ENCODE data around the gene UBC. TPM values are rescaled to one million over a fixed set of nuclear protein-coding genes. Genes with fewer than 3 reads are reported as not detected.
A peak's percentile ranks its signal among the peaks of the same experiment; 100 is the strongest.

UBC gene
- total and polyA plus RNA-seq, 2 of the 4 experiments (the other 2 are of a cell fraction), result 2,042 to 4,320 TPM

GRCh38 chr12:124928912-124929530 is 14.6 kb upstream of the UBC start:
- Histone ChIP-seq H3K4me1 (ENCODE audit: control insufficient read depth, insufficient read depth, low read length) (peaks cover 9% of the 10 kb centered on the region), H2AK9ac (replicated peaks; ENCODE audit: low read depth, low read length, poor library complexity) (peak overlapping the region; percentile 23), H3K27ac (ENCODE audit: insufficient read depth, low read length) (no peak overlapping the region), H3K27me3 (ENCODE audit: control insufficient read depth, insufficient read depth, low read length) (no peaks in the 10 kb centered on the region), H2BK120ac (ENCODE audit: low read depth, low read length) (peak overlapping the region; percentile 77), H3K4me3 (ENCODE audit: insufficient read depth, low read depth, low read length) (no peak overlapping the region), H2BK15ac (ENCODE audit: low read depth, low read length) (0 out of 3 replicates have a peak overlapping the region, but pooled peaks have one; percentile 32), H2AFZ (replicated peaks; ENCODE audit: low read length, poor library complexity) (peak overlapping the region; percentile 26), H2BK5ac (ENCODE audit: low read depth, low read length, poor library complexity, severe bottlenecking) (no peak overlapping the region), H2BK20ac (ENCODE audit: low read depth, low read length) (peak overlapping the region; percentile 55), H2AK5ac (ENCODE audit: low read depth, low read length) (peak overlapping the region; percentile 49), H3K23ac (ENCODE audit: low read depth, low read length) (no peak overlapping the region), H4K20me1 (ENCODE audit: insufficient read depth, low read length) (peaks cover 7% of the 10 kb centered on the region; the same call in 1 of the 2 replicates), H3K9me1 (ENCODE audit: insufficient read depth, low read length) (peaks cover 12% of the 10 kb centered on the region), H3K4me2 (ENCODE audit: low read depth, low read length) (no peak overlapping the region), H3K18ac (ENCODE audit: low read depth, low read length) (no peak overlapping the region), H3K56ac (ENCODE audit: extremely low read depth, insufficient read depth, low read length) (no peak overlapping the region), H4K8ac (ENCODE audit: low read depth in 2 of 2, low read length in 2 of 2) (no peak overlapping the region), H3K36me3 (ENCODE audit: control insufficient read depth, insufficient read depth, low read length) (no peaks in the 10 kb centered on the region), H4K5ac (ENCODE audit: low read depth, low read length) (no peak overlapping the region), H4K91ac (ENCODE audit: insufficient read depth, low read depth, low read length) (no peak overlapping the region; the same call in 1 of the 2 replicates), H3K9me3 (ENCODE audit: control insufficient read depth, insufficient read depth, low read length) (no peaks in the 10 kb centered on the region), H3K9ac (ENCODE audit: low read depth, low read length) (no peak overlapping the region), H3K4ac (ENCODE audit: low read depth, low read length) (peak overlapping the region; percentile 70), H3K79me1 (ENCODE audit: low read depth in 1 of 2, low read length in 2 of 2) (peaks cover 0 to 3% of the 10 kb centered on the region in 2 experiments; a peak in 1 of 4 replicates), H3K14ac (replicated peaks; ENCODE audit: low read depth, low read length) (0 out of 2 replicates have a peak overlapping the region, but pooled peaks have one; percentile 62)
- DNase-seq (no peak), ATAC-seq (ENCODE audit: low read depth) (no peak)
- in situ Hi-C loops (cut with MboI; ENCODE audit: low sequenced_read_pairs) (no loop called here), intact Hi-C loops (cut with micrococcal nuclease) (no loop called here), dilution Hi-C loops (cut with HindIII; ENCODE audit: low sequenced_read_pairs, unreplicated experiment) (no loop called here)
- TF ChIP-seq USF2 (IDR thresholded peaks at IDR 0.05; ENCODE audit: low read depth, low read length) (no peak), MAFK (IDR thresholded peaks at IDR 0.05; ENCODE audit: low read depth, low read length) (no peak), FOS (IDR thresholded peaks at IDR 0.05; ENCODE audit: low read depth, low read length) (no peak), RCOR1 (IDR thresholded peaks at IDR 0.05; ENCODE audit: insufficient replicate concordance, low read length) (no peak), CHD1 (IDR thresholded peaks at IDR 0.05; ENCODE audit: low read depth, low read length) (no peak), RAD21 (IDR thresholded peaks at IDR 0.05; ENCODE audit: low read length) (no peak), NFE2L2 (IDR thresholded peaks at IDR 0.05; ENCODE audit: low read depth, low read length) (no peak)
- POLR2A ChIA-PET (ENCODE audit: unreplicated experiment), result interaction anchor here (0.9 kb wide), 1 partner anchor 8 kb away, joined by 3 read pairs; no protein-coding TSS in a partner anchor
- BruUV-seq (replicated peaks), result no TSS peak
- WGBS, 2 experiments (ENCODE audit: extremely low coverage in 2 of 2, insufficient read length in 1 of 2), result 86% methylated on average over 9 of the region's 11 CpGs; no CpG with 5 or more reads in 1 of the 2 experiments
- CTCF ChIA-PET, result no interaction called here
